ENCODE data around the gene HCRTR1. TPM values are rescaled to one million over a fixed set of nuclear protein-coding genes. Genes with fewer than 3 reads are reported as not detected.

Gene HCRTR1
- total RNA-seq, 1 donor from 2014 or later = not detected

DNA sequence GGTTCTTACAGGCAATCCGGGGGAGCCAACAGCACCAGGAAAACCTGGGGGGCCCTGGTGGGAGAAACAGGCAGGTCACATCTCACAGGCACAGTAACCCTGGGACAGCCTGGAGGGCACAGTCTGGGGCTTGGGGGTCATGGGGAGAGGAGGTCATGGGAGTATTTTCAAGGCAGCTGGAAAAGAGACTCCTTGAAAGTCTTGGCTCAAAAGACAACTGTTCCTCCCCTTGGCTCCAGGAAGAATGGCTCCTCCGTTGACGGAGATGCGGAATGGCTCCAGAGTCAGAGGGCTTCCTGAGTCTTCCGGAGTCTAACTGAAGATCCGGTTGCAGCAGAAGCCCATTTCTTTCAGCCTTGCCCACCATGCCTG lies 53.1 kb downstream of the HCRTR1 start:
- Mint-ChIP-seq H3K27me3 (peaks cover 36% of the 10 kb centered on the region), H3K4me1 (ENCODE audit: low read depth) (peaks cover 10% of the 10 kb centered on the region), H3K9me3 (ENCODE audit: low read depth) (no peaks in the 10 kb centered on the region), H3K4me3 (ENCODE audit: low read depth) (no peak overlapping the region), H3K36me3 (ENCODE audit: insufficient read depth) (no peaks in the 10 kb centered on the region), H3K27ac (no peak overlapping the region)
- TF ChIP-seq, protein P1, sequence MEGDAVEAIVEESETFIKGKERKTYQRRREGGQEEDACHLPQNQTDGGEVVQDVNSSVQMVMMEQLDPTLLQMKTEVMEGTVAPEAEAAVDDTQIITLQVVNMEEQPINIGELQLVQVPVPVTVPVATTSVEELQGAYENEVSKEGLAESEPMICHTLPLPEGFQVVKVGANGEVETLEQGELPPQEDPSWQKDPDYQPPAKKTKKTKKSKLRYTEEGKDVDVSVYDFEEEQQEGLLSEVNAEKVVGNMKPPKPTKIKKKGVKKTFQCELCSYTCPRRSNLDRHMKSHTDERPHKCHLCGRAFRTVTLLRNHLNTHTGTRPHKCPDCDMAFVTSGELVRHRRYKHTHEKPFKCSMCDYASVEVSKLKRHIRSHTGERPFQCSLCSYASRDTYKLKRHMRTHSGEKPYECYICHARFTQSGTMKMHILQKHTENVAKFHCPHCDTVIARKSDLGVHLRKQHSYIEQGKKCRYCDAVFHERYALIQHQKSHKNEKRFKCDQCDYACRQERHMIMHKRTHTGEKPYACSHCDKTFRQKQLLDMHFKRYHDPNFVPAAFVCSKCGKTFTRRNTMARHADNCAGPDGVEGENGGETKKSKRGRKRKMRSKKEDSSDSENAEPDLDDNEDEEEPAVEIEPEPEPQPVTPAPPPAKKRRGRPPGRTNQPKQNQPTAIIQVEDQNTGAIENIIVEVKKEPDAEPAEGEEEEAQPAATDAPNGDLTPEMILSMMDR (IDR thresholded peaks at IDR 0.05; ENCODE audit: unreplicated experiment) = no peak
- no peak for DNase-seq (ENCODE audit: low spot score, unreplicated experiment)

DNA sequence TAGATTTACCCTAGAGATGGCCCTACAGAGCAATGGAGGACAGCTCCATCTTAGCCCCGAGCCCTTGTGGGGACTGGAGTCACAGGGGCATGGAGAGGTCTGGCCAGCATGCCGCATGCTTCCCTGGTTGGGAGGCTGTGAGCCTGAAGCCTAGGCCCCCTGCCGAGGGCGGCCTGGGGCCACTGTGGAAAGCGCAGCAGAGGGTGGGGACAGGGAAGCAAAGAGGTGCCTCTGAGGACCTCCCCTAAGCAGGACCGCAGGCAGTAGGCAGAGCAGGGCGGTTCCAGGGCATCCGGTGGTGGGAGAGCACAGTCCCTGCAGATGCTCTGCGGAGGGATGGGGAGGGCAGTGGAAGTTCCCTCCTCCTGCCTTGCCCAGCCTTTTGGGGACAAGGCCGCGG lies 53.7 kb downstream of the HCRTR1 start:
- TF ChIP-seq, protein P1 (IDR thresholded peaks at IDR 0.05; ENCODE audit: unreplicated experiment) = no peak
- Mint-ChIP-seq H3K9me3 (ENCODE audit: low read depth) (no peaks in the 10 kb centered on the region), H3K4me1 (ENCODE audit: low read depth) (peaks cover 10% of the 10 kb centered on the region), H3K36me3 (ENCODE audit: insufficient read depth) (no peaks in the 10 kb centered on the region), H3K27me3 (peaks cover 35% of the 10 kb centered on the region), H3K4me3 (ENCODE audit: low read depth) (no peak overlapping the region), H3K27ac (no peak overlapping the region)
- DNase-seq (ENCODE audit: low spot score, unreplicated experiment) = no peak

DNA sequence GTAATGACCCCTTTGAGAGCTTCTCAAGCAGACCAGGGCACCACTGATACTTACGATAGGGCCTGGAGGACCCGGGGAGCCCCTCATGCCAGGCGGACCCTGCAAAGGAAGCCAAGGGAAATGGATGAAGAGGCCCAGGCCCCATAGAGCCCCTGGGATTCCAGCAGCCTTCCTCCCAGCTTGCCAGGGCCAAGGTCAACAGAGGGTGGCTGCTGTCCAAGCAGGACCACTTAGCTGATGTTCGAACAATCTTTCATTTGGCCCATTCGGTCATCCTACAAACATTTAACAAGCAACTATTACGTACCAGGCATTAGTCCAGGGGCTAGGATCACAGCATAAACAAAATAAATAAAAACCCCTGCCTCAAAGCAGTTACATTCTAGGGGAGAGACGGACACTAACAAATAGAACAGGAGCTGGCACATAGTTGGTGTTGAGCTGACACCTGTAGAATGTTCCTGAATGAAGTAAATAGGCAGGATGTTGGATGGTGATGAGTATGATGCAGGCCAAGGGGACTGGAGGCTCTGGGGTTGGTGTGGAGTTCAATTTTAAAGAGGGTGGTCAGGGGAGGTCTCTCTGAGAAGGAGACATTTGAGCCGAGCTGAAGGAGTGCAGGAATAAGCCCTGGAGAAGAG lies 54.2 kb downstream of the HCRTR1 start:
- DNase-seq (ENCODE audit: low spot score, unreplicated experiment) = no peak
- H3K27ac Mint-ChIP-seq = no peak overlapping the region
- TF ChIP-seq, protein P1 (IDR thresholded peaks at IDR 0.05; ENCODE audit: unreplicated experiment) = no peak
- no peak overlapping the region for H3K4me3 Mint-ChIP-seq (ENCODE audit: low read depth)
- H3K9me3 Mint-ChIP-seq (ENCODE audit: low read depth) = no peaks in the 10 kb centered on the region
- H3K36me3 Mint-ChIP-seq (ENCODE audit: insufficient read depth) = no peaks in the 10 kb centered on the region
- peaks cover 30% of the 10 kb centered on the region for H3K27me3 Mint-ChIP-seq
- peaks cover 10% of the 10 kb centered on the region for H3K4me1 Mint-ChIP-seq (ENCODE audit: low read depth)

DNA sequence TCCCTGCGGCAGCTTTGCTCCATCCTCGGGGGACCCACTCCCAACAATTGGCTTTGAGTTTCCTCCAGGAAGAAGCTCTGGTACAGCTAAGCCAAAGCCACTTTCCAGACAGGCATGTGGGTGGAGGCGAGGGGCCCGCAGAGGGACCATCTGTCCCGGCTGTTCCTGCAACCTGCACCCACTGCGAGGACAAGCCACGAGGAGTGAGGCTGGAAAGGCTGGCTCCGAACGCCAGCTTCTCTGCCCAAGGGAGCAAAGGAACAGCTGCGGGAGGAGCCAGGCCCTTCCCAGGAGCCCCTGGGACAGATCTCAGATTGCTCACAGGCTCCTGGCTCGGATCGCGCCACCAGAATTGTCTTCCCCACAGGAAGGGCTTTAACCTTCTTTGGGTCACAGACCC lies 55.5 kb downstream of the HCRTR1 start:
- Mint-ChIP-seq H3K4me1 (ENCODE audit: low read depth) (peaks cover 10% of the 10 kb centered on the region), H3K27me3 (peaks cover 33% of the 10 kb centered on the region), H3K27ac (no peak overlapping the region), H3K4me3 (ENCODE audit: low read depth) (no peak overlapping the region), H3K9me3 (ENCODE audit: low read depth) (no peaks in the 10 kb centered on the region), H3K36me3 (ENCODE audit: insufficient read depth) (no peaks in the 10 kb centered on the region)
- TF ChIP-seq, protein P1 (IDR thresholded peaks at IDR 0.05; ENCODE audit: unreplicated experiment) = no peak
- DNase-seq (ENCODE audit: low spot score, unreplicated experiment) = no peak

DNA sequence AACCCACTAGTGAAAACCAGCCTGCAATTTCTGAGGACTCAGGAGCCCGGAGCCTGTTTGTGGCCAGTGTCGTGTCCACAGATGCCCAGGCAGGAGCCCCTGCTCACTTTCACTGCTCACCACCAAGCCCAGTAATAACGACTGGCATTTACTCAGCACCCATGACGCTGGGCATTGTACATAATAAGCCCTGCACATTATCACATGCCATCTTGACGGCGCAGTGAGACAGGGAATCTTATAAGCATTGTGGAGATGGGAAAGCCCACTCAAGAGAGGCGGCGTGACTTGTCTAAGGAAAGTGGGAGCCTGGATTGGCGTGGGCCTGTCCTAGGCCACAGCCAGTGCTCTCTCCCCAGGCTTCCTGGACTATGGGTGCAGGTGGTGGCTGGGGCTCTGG lies 55.9 kb downstream of the HCRTR1 start:
- H3K4me1 Mint-ChIP-seq (ENCODE audit: low read depth) = peaks cover 10% of the 10 kb centered on the region
- no peaks in the 10 kb centered on the region for H3K9me3 Mint-ChIP-seq (ENCODE audit: low read depth)
- TF ChIP-seq, protein P1 (IDR thresholded peaks at IDR 0.05; ENCODE audit: unreplicated experiment) = no peak
- no peak overlapping the region for H3K4me3 Mint-ChIP-seq (ENCODE audit: low read depth)
- no peak overlapping the region for H3K27ac Mint-ChIP-seq
- H3K27me3 Mint-ChIP-seq = peaks cover 33% of the 10 kb centered on the region
- no peak for DNase-seq (ENCODE audit: low spot score, unreplicated experiment)
- no peaks in the 10 kb centered on the region for H3K36me3 Mint-ChIP-seq (ENCODE audit: insufficient read depth)
